ENCODE data around the gene PAQR5.
"Not testable (repeated sequence)": the region's sequence is repeated elsewhere in the genome, so short reads cannot be mapped to it uniquely, and the experiment has no call there.

- not testable (repeated sequence) for TF ChIP-seq CTCF, POLR2A (IDR thresholded peaks at IDR 0.05)
Measured at GRCh38 chr15:69384066-69384465, 85.4 kb downstream of the PAQR5 start.

Data from lower leg skin (tissue), 3 donors.